Activated CD4-positive, alpha-beta T cell treated with anti-CD3 and anti-CD28 coated beads, Interleukin-2, amount 10 ng/mL, durations not matched to agents 24 days and 14 days (primary cell): ENCODE data around the gene ARL5A. TPM values are rescaled to one million over a fixed set of nuclear protein-coding genes. Genes with fewer than 3 reads are reported as not detected.

ENCODE experiments used
- DNase-seq: peaks from one replicate; pipeline ENCODE4 v3.0.0; 2022
- H3K27ac Mint-ChIP-seq: one replicate; pipeline ENCODE4 v1.8.0; 2022; ENCODE audit warnings: mild to moderate bottlenecking, mixed read lengths
- H3K27me3 Mint-ChIP-seq: one replicate; pipeline ENCODE4 v1.8.0; 2022; ENCODE audit warnings: mixed read lengths
- H3K36me3 Mint-ChIP-seq: one replicate; pipeline ENCODE4 v1.8.0; 2022; ENCODE audit warnings: low read depth, mild to moderate bottlenecking, mixed read lengths
- H3K4me1 Mint-ChIP-seq: one replicate; pipeline ENCODE4 v1.8.0; 2021; ENCODE audit warnings: mixed read lengths
- H3K4me3 Mint-ChIP-seq: one replicate; pipeline ENCODE4 v1.8.0; 2022; ENCODE audit warnings: mild to moderate bottlenecking, moderate library complexity, mixed read lengths
- H3K9me3 Mint-ChIP-seq: one replicate; pipeline ENCODE4 v1.8.0; 2021; ENCODE audit warnings: mixed read lengths
- intact Hi-C: fragments of 100-400 bp; cut with micrococcal nuclease; formaldehyde crosslinking; loops from one replicate; pipeline ENCODE4 v1.15.1; 2023
- total RNA-seq: library from RNA; stranded (reverse); gene quantifications from 2 replicates; pipeline ENCODE4 v1.2.3, GENCODE V29; 2022

ARL5A gene
- total RNA-seq, 1 donor from 2014 or later, result 79.5 TPM

DNA sequence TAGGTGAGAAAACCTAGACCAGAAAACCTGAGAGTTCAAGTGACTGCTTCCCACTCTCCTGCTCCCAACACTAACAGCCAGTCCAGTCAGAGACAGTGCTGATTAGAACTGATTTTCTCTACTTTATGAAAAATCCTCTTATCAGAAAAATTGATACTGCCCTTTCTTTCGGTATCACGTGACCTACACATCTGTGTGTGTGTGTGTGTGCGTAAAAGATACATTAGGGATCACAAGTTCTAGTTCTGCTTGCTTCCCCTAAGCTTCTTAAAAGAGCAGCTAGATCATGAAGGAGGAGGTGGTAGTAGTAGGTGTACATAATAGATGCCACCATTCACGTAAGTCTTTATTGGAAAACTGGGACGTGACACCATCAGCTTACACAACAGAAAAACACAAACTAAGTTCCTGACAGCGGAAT is 1.5 kb downstream of the ARL5A start:
- peaks cover 12% of the 10 kb centered on the region for H3K36me3 Mint-ChIP-seq
- peak overlapping the region; percentile 94 for H3K4me3 Mint-ChIP-seq
- DNase-seq, result no peak
- intact Hi-C loops, result loop anchor here (5.0 to 10.0 kb wide), 6 partner anchors 176 to 888 kb away; partner anchors contain the start of genes ARL6IP6, PRPF40A and STAM2
- peaks cover 6% of the 10 kb centered on the region for H3K9me3 Mint-ChIP-seq
- H3K27ac Mint-ChIP-seq, result peak overlapping the region; percentile 29
- H3K4me1 Mint-ChIP-seq, result peaks cover 38% of the 10 kb centered on the region
- H3K27me3 Mint-ChIP-seq, result no peaks in the 10 kb centered on the region

DNA sequence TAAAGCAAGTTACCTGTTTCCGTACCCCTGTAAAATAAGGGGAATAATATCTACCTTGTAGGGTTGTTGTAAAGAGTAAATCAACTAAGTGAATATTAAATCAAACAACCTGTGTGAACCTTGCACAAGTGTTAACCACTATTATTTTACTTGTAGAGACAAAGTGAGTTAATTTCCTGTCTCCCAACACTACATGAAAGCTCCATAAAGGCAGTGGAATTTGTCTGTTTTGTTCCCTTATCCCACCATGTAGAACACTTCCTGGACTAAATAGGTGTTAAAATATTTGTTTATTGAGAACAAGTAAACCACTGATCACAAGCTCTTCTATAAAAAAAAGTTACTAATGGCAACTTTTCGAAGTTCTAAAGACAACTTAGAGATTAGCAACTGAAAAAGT is 3.3 kb downstream of the ARL5A start:
- H3K4me3 Mint-ChIP-seq, result no peak overlapping the region
- peaks cover 6% of the 10 kb centered on the region for H3K9me3 Mint-ChIP-seq
- no peaks in the 10 kb centered on the region for H3K27me3 Mint-ChIP-seq
- H3K27ac Mint-ChIP-seq, result no peak overlapping the region
- H3K36me3 Mint-ChIP-seq, result peaks cover 22% of the 10 kb centered on the region
- intact Hi-C loops, result loop anchor here (5.0 to 10.0 kb wide), 6 partner anchors 177 to 890 kb away; partner anchors contain the start of genes ARL6IP6, PRPF40A and STAM2
- no peak for DNase-seq
- H3K4me1 Mint-ChIP-seq, result peaks cover 51% of the 10 kb centered on the region

DNA sequence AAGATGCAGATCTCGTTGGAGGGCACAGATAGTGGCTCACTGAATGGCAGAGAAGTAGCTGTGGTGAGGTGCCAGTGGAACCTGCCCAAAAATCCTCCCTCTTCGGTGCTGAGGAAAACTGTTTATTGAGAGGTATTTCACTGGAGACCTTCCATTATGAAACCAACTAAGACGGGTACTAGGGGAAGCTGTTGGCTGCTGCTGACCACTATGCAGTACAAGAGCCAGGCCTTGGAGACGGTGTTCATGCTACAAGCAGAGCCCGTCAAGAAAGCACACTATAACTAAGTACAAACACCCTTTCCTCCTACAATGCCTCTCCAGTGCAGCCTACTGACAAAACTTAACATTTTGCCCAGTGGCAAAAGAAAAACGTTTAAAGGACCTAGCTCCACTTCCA is 4.6 kb downstream of the ARL5A start:
- Mint-ChIP-seq H3K36me3 (peaks cover 24% of the 10 kb centered on the region), H3K4me1 (peaks cover 47% of the 10 kb centered on the region), H3K9me3 (no peaks in the 10 kb centered on the region), H3K4me3 (no peak overlapping the region), H3K27me3 (no peaks in the 10 kb centered on the region), H3K27ac (no peak overlapping the region)
- intact Hi-C loops, result loop anchor here (10.0 kb wide), 4 partner anchors 189 to 891 kb away; partner anchors contain the start of genes ARL6IP6, PRPF40A and STAM2
- DNase-seq, result no peak

DNA sequence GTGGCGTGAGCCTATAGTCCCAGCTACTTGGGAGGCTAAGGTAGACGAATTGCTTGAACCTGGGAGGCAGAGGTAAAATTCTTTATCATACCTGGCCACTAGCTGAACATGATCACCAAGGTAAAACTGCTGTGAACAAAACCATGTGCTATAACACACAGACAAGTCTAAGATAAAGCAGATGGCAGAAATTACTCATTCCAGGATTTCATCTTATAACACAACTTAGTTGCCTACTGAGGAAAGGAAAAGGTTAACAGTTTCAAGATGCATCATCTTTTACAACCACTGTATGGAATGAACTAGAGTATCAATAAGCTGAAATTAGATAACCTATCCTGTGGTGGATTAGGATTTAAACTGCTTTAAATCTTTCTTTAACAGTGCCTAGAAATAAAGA is 8.3 kb downstream of the ARL5A start:
- peaks cover 33% of the 10 kb centered on the region for H3K4me1 Mint-ChIP-seq
- DNase-seq, result no peak
- no peaks in the 10 kb centered on the region for H3K27me3 Mint-ChIP-seq
- peak overlapping the region; percentile 60 for H3K27ac Mint-ChIP-seq
- peaks cover 3% of the 10 kb centered on the region for H3K9me3 Mint-ChIP-seq
- H3K36me3 Mint-ChIP-seq, result peaks cover 32% of the 10 kb centered on the region
- peak overlapping the region; percentile 41 for H3K4me3 Mint-ChIP-seq
- intact Hi-C loops, result loop anchor here (1.0 to 10.0 kb wide), 5 partner anchors 8 to 895 kb away; partner anchors contain the start of genes ARL5A, ARL6IP6, PRPF40A and STAM2

GRCh38 chr2:151817929-151818328 is 10.3 kb downstream of the ARL5A start:
- intact Hi-C loops, result no loop called here
- Mint-ChIP-seq H3K9me3 (peaks cover 3% of the 10 kb centered on the region), H3K4me3 (no peak overlapping the region), H3K27me3 (no peaks in the 10 kb centered on the region), H3K4me1 (peaks cover 27% of the 10 kb centered on the region), H3K27ac (no peak overlapping the region), H3K36me3 (peaks cover 41% of the 10 kb centered on the region)
- DNase-seq, result no peak

GRCh38 chr2:151816843-151817242 is 11.4 kb downstream of the ARL5A start:
- intact Hi-C loops, result no loop called here
- H3K27ac Mint-ChIP-seq, result no peak overlapping the region
- H3K27me3 Mint-ChIP-seq, result no peaks in the 10 kb centered on the region
- no peak for DNase-seq
- peaks cover 3% of the 10 kb centered on the region for H3K9me3 Mint-ChIP-seq
- peaks cover 20% of the 10 kb centered on the region for H3K4me1 Mint-ChIP-seq
- no peak overlapping the region for H3K4me3 Mint-ChIP-seq
- H3K36me3 Mint-ChIP-seq, result peaks cover 45% of the 10 kb centered on the region

DNA sequence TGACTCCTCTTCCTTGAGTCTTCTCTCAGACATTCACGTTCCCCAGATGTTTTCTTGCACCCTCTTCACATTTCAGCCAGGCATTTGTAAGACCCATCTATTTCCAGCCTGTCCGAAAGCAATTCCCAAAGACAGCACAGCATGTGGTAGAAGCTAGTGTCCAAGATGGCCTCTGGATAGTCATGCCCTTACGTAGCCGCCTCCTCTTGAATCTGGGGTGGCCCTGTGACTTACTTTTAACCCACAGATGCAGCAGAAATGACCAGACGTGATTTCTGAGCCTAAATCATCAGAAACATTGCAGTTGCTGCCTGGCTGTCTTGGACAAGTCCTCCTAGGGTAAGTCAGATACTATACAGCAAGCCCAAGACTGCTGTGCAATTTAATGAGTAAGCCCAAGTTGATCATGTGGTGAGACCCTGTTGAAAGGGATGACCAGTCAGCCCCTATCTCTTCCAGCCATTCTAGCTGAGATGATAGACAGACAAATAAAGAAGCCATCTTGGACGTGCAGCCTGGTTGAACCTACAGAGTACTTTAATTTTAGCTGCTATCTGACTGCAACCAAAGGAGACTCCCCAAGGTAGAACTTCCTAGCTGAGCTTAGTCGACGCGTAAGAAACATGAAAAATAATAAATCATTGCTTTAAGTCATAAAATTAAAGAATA is 12.3 kb downstream of the ARL5A start:
- Mint-ChIP-seq H3K4me1 (peaks cover 15% of the 10 kb centered on the region), H3K9me3 (peaks cover 3% of the 10 kb centered on the region), H3K4me3 (no peak overlapping the region), H3K27me3 (no peaks in the 10 kb centered on the region), H3K36me3 (peaks cover 47% of the 10 kb centered on the region), H3K27ac (no peak overlapping the region)
- no peak for DNase-seq
- intact Hi-C loops, result no loop called here

DNA sequence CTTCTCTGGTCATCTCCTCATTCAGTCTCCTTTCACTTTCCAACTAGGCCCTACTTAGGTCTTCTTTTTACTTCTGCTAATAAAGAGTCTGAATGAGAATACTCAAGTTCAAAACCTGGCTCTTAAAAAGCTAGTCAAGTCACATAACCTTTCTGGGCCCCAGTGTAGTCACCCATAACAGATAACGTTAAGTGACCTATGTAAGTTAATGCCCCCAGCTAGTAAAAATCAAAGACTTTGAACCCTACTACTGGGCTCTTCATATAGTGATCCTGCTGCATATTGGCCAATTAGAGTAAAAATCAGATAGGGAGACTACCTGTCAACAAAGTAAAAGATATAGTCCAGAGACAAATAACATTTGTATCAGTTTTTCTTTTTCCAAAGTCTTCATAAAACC is 17.7 kb downstream of the ARL5A start:
- H3K4me1 Mint-ChIP-seq, result peaks cover 3% of the 10 kb centered on the region
- H3K27me3 Mint-ChIP-seq, result no peaks in the 10 kb centered on the region
- no peak for DNase-seq
- H3K27ac Mint-ChIP-seq, result no peak overlapping the region
- H3K9me3 Mint-ChIP-seq, result peaks cover 3% of the 10 kb centered on the region
- H3K4me3 Mint-ChIP-seq, result no peak overlapping the region
- intact Hi-C loops, result no loop called here
- H3K36me3 Mint-ChIP-seq, result peaks cover 37% of the 10 kb centered on the region

DNA sequence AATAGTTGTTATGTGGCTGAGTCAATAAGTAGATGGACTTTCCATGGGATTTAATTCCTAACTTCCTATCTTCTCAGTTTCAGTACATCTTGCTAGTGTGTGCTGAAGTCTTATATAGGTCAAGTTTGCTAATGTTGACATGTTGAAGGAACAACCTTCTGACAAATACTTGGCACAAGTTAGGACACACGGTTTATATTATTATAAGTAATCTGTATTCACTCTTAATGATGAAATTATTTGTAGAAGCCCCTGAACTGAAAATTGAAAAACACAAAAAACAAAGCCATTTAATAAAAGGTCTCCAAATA is 19.2 kb downstream of the ARL5A start:
- Mint-ChIP-seq H3K27me3 (no peaks in the 10 kb centered on the region), H3K36me3 (peaks cover 31% of the 10 kb centered on the region), H3K4me1 (peaks cover 2% of the 10 kb centered on the region), H3K4me3 (no peak overlapping the region), H3K27ac (no peak overlapping the region), H3K9me3 (no peaks in the 10 kb centered on the region)
- no peak for DNase-seq
- intact Hi-C loops, result no loop called here

DNA sequence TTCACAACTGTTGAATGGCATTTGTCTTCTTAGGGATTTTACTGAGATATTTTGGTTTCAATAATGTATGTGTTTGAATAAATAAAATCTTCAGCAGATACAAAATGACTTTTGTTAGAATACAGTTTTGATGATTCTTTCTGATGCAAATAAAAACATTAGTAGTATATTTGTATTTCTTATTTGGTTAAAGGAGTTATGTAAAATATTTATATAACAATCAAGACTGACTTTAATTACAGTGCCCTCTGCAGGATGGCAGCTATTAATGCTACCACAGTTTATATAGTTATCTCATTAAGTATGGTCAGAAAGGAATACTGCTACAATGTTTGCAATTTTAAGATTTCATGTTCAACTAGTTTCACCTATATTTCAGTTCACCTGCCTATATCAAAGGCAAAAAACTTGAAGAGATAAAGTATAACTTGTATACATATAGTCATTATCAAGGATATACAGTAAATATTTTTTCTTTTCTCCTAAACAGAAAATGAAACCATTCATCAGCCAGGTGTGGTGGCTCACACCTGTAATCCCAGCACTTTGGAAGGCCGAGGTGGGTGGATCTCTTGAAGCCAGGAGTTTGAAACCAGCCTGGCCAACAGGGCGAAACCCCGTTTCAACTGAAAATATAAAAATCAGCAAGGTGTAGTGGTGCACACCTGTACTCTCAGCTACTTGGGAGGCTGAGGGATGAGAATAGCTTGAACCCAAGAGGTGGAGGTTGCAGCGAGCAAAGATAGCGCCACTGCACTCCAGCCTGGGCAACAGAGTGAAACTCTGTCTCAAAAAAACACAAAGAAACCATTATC is 19.8 kb downstream of the ARL5A start:
- Mint-ChIP-seq H3K4me3 (no peak overlapping the region), H3K9me3 (no peaks in the 10 kb centered on the region), H3K4me1 (peaks cover 2% of the 10 kb centered on the region), H3K27me3 (no peaks in the 10 kb centered on the region), H3K27ac (no peak overlapping the region), H3K36me3 (peaks cover 28% of the 10 kb centered on the region)
- intact Hi-C loops, result no loop called here
- DNase-seq, result no peak

DNA sequence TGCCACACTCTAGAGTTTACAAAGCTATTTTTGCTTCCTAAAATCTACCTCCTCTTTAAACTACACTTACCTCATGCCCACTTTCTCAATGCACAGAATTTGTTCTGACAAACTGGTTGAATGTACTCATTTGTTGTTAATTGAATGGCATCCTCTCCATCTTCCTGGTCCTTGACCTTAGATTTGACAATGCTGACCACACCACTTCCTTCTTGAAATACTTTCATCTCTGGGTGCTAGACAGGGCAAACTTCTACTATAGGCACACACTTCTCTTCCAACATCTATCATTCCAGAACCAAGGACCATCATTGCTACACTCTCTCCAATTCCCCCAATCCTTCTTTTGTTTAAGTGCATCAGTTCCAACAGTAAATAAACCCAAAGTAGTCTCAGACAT is 22.3 kb downstream of the ARL5A start:
- H3K27me3 Mint-ChIP-seq, result no peaks in the 10 kb centered on the region
- no peak overlapping the region for H3K27ac Mint-ChIP-seq
- intact Hi-C loops, result no loop called here
- H3K36me3 Mint-ChIP-seq, result peaks cover 26% of the 10 kb centered on the region
- DNase-seq, result no peak
- peaks cover 2% of the 10 kb centered on the region for H3K4me1 Mint-ChIP-seq
- no peaks in the 10 kb centered on the region for H3K9me3 Mint-ChIP-seq
- H3K4me3 Mint-ChIP-seq, result no peak overlapping the region

DNA sequence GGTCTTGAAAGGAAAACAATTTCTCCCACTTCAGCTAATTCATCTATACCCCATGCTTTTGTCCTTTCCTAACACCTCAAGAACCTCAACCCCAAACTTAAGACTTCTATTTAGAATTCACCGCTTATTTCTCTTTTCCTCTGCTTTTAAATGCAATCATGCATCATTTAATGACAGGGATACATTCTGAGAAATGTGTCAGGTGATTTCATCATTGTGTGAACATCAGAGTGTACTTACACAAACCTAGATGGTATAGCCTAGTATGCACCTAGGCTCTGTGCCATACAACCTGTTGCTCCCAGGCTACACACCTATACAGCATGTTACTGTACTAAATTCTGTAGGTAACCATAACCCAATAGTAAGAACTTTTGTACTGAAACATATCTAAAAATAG is 22.9 kb downstream of the ARL5A start:
- no peak overlapping the region for H3K4me3 Mint-ChIP-seq
- no peak overlapping the region for H3K27ac Mint-ChIP-seq
- peaks cover 2% of the 10 kb centered on the region for H3K4me1 Mint-ChIP-seq
- no peaks in the 10 kb centered on the region for H3K9me3 Mint-ChIP-seq
- no peaks in the 10 kb centered on the region for H3K27me3 Mint-ChIP-seq
- peaks cover 23% of the 10 kb centered on the region for H3K36me3 Mint-ChIP-seq
- intact Hi-C loops, result no loop called here
- no peak for DNase-seq

DNA sequence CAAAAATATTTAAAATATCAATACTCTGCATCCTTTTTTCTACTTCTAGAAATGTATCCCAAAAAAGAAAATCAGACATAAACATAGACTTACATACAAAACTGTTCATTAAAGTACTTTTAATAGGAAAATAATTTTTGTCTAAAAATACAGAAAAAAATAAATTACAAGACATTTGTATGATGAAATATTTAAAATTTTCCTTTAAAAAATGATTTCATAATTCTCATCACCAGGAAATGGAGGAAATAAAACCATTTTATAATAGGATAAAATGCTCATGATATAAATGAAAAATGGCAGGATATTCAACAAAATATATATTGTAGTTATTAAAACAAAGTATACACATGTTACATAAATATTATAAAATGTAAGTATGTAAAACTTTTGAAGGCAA is 24.4 kb downstream of the ARL5A start:
- H3K27me3 Mint-ChIP-seq, result no peaks in the 10 kb centered on the region
- intact Hi-C loops, result no loop called here
- peaks cover 22% of the 10 kb centered on the region for H3K36me3 Mint-ChIP-seq

DNA sequence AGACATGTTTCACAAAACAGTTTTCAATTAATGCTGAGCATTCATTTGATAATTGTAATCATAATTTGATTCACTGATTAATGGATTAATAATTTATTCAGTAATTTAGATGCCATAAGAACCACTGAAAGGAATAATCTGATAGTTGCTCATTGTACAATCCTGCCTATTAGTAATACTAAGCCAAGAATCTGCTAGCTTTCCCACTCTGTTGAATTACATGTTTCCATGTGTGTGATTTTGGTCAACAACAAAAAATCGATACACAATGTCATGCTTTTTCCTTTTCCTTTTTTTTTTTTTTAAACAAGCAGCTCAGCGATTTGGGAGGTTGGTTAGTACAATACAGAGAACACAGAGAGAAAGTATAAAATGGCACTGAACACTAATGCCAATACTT is 25.9 kb downstream of the ARL5A start:
- intact Hi-C loops, result no loop called here
- H3K9me3 Mint-ChIP-seq, result no peaks in the 10 kb centered on the region
- no peaks in the 10 kb centered on the region for H3K27me3 Mint-ChIP-seq
- peaks cover 24% of the 10 kb centered on the region for H3K36me3 Mint-ChIP-seq
- no peak overlapping the region for H3K27ac Mint-ChIP-seq
- H3K4me1 Mint-ChIP-seq, result peaks cover 2% of the 10 kb centered on the region
- DNase-seq, result no peak
- H3K4me3 Mint-ChIP-seq, result no peak overlapping the region

More for the DNA sequence above, 24.4 kb downstream of the ARL5A start:
- no peak overlapping the region for H3K27ac Mint-ChIP-seq
- peaks cover 2% of the 10 kb centered on the region for H3K4me1 Mint-ChIP-seq
- no peak overlapping the region for H3K4me3 Mint-ChIP-seq
- H3K9me3 Mint-ChIP-seq, result no peaks in the 10 kb centered on the region
- no peak for DNase-seq
